Uterus (tissue), 2 donors: ENCODE results near the gene MIEN1.

Experiments
- CTCF ChIP-seq, 4 experiments: fragments of 200-600 bp in 2 of 4; fragments of 450-650 bp in 2 of 4; sonication (generic) in 2 of 4; IDR thresholded peaks; one replicate each; pipeline ENCODE4 v1.5.1; 2016 to 2019; ENCODE audit warnings: antibody characterized with exemption in 4 of 4, mild to moderate bottlenecking in 2 of 4, moderate library complexity in 1 of 4
- POLR2A ChIP-seq, 2 donors: fragments of 450-650 bp; IDR thresholded peaks; one replicate each; pipeline ENCODE4 v1.6.1; 2016; ENCODE audit warnings: antibody characterized with exemption in 2 of 2, mild to moderate bottlenecking in 1 of 2, moderate library complexity in 1 of 2

- TF ChIP-seq POLR2A (IDR thresholded peaks at IDR 0.05) (no peak), CTCF (IDR thresholded peaks at IDR 0.05) (no peak)
These were observed 41.4 kb downstream of the MIEN1 start for GRCh38 chr17:39688945-39689344.
